ENCODE data around the gene AHSG.
"Not testable (repeated sequence)": the region's sequence is repeated elsewhere in the genome, so short reads cannot be mapped to it uniquely, and the experiment has no call there.

Gene AHSG

DNA sequence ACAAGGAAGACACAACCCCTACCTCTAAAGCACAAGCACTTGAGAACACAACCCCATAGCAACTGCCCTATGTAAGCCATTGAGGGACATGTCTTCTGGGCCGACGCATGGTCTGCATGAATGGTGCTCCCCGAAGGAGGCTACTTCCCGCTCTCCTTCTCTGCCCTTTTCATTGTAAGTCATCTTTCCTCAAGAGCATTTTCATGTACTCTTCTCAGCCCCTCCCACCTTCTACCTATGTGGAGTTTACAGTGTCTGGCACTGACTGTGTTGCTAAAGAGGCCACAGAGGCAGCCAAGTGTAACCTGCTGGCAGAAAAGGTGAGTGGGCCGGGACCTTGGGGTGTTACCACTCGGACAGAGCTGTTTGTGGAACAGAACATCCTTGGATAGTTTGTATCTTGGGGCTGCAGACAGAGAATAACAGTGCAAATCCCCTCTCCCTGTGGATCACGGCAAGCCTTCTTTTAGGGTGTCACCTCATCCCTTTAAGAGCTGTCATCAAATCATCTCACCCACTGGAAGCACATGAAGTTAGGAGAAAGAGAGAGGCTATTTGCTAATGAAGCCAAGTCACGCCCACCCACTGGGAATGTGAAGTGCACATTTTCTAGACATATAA lies 5.6 kb downstream of the AHSG start:
- Histone ChIP-seq H3K9me3 (ENCODE audit: control insufficient read depth, insufficient read depth, low read length) (no peaks in the 10 kb centered on the region), H3K9ac (ENCODE audit: low read depth, low read length) (no peak overlapping the region), H3K4me1 (ENCODE audit: insufficient read depth, low read length) (peaks cover 5% of the 10 kb centered on the region), H3K36me3 (ENCODE audit: insufficient read depth, low read length) (no peaks in the 10 kb centered on the region)

DNA sequence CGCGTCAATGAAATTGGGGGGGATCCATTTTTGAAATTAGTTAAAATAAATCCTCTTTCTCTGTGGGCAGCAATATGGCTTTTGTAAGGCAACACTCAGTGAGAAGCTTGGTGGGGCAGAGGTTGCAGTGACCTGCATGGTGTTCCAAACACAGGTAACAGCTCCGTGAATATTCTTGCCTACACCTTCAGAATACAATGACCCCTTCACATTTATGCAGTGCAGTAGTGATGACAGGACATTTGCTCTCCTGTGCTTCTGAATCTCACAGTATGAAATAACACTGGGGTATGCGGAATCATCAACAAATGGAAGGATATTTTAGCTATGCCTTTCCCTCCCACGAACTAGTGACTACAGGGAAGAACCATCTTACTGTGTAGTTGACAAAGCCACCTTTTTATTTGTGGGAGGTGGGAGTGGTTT lies 6.9 kb downstream of the AHSG start:
- H3K9ac ChIP-seq (ENCODE audit: low read depth, low read length) = no peak overlapping the region
- H3K4me1 ChIP-seq (ENCODE audit: insufficient read depth, low read length) = no peaks in the 10 kb centered on the region; the same call in 1 of the 2 replicates
- H3K36me3 ChIP-seq (ENCODE audit: insufficient read depth, low read length) = no peaks in the 10 kb centered on the region
- H3K9me3 ChIP-seq (ENCODE audit: control insufficient read depth, insufficient read depth, low read length) = no peaks in the 10 kb centered on the region

DNA sequence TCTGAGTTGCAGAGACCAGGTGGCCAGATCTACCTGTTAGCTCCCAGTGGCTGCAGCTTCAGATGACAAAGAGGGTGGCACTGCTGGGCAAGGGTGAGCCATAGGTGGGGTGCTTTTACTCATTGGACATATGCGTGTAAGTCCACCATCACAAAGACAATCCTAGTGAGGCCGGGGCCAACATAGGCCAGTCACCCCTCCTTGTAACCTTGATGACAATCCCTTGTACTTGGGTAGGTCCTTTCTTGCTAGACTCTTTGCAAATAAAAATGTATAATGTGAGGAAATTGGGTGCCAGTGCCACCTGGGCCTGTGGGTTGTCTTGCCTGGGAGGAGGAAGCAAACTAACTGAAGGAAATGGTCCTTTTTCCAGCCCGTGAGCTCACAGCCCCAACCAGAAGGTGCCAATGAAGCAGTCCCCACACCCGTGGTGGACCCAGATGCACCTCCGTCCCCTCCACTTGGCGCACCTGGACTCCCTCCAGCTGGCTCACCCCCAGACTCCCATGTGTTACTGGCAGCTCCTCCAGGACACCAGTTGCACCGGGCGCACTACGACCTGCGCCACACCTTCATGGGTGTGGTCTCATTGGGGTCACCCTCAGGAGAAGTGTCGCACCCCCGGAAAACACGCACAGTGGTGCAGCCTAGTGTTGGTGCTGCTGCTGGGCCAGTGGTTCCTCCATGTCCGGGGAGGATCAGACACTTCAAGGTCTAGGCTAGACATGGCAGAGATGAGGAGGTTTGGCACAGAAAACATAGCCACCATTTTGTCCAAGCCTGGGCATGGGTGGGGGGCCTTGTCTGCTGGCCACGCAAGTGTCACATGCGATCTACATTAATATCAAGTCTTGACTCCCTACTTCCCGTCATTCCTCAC lies 7.6 kb downstream of the AHSG start:
- Histone ChIP-seq H3K36me3 (ENCODE audit: insufficient read depth, low read length) (no peaks in the 10 kb centered on the region), H3K9me3 (ENCODE audit: control insufficient read depth, insufficient read depth, low read length) (no peaks in the 10 kb centered on the region), H3K9ac (ENCODE audit: low read depth, low read length) (no peak overlapping the region), H3K4me1 (ENCODE audit: insufficient read depth, low read length) (no peaks in the 10 kb centered on the region; the same call in 1 of the 2 replicates)

- no peaks in the 10 kb centered on the region; the same call in 1 of the 2 replicates for H3K4me1 ChIP-seq (ENCODE audit: insufficient read depth, low read length)
Measured at GRCh38 chr3:186621894-186622650, 9.2 kb downstream of the AHSG start.

GRCh38 chr3:186622651-186623310 lies 9.9 kb downstream of the AHSG start:
- H3K36me3 ChIP-seq (ENCODE audit: insufficient read depth, low read length) = peaks cover 4% of the 10 kb centered on the region; the same call in 1 of the 2 replicates
- H3K9ac ChIP-seq (ENCODE audit: low read depth, low read length) = no peak overlapping the region
- no peaks in the 10 kb centered on the region for H3K9me3 ChIP-seq (ENCODE audit: control insufficient read depth, insufficient read depth, low read length)
- H3K4me1 ChIP-seq (ENCODE audit: insufficient read depth, low read length) = no peaks in the 10 kb centered on the region

More at GRCh38 chr3:186621894-186622650, 9.2 kb downstream of the AHSG start:
- no peaks in the 10 kb centered on the region for H3K9me3 ChIP-seq (ENCODE audit: control insufficient read depth, insufficient read depth, low read length)
- H3K9ac ChIP-seq (ENCODE audit: low read depth, low read length) = no peak overlapping the region
- H3K36me3 ChIP-seq (ENCODE audit: insufficient read depth, low read length) = peaks cover 4% of the 10 kb centered on the region; the same call in 1 of the 2 replicates

DNA sequence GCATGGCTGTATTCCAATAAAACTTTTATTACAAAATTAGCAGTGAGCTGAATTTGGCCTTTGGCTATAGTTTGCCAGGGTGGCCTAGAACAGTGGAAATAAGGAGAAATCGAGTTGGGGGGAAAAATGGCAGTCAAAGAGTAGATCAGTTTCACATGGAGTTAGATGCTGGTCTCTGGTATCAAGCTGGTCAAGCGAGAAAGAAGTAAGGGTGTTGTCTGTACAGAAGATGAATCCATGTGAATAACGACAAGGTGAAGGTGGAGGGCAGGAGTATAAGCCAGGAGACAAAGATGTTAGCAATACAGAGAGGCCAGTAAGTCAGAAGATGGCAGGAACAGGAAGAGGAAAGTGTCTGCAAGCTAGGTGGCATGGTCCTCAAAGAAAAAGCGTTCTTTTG lies 11.7 kb downstream of the AHSG start:
- no peak overlapping the region for H3K9ac ChIP-seq (ENCODE audit: low read depth, low read length)
- no peaks in the 10 kb centered on the region for H3K4me1 ChIP-seq (ENCODE audit: insufficient read depth, low read length)
- peaks cover 4% of the 10 kb centered on the region; the same call in 1 of the 2 replicates for H3K36me3 ChIP-seq (ENCODE audit: insufficient read depth, low read length)
- no peaks in the 10 kb centered on the region for H3K9me3 ChIP-seq (ENCODE audit: control insufficient read depth, insufficient read depth, low read length)

- no peaks in the 10 kb centered on the region for H3K9me3 ChIP-seq (ENCODE audit: control insufficient read depth, insufficient read depth, low read length)
- no peaks in the 10 kb centered on the region for H3K4me1 ChIP-seq (ENCODE audit: insufficient read depth, low read length)
- H3K36me3 ChIP-seq (ENCODE audit: insufficient read depth, low read length) = peaks cover 4% of the 10 kb centered on the region; the same call in 1 of the 2 replicates
- no peak overlapping the region for H3K9ac ChIP-seq (ENCODE audit: low read depth, low read length)
Measured at GRCh38 chr3:186625600-186626042, 12.8 kb downstream of the AHSG start.

DNA sequence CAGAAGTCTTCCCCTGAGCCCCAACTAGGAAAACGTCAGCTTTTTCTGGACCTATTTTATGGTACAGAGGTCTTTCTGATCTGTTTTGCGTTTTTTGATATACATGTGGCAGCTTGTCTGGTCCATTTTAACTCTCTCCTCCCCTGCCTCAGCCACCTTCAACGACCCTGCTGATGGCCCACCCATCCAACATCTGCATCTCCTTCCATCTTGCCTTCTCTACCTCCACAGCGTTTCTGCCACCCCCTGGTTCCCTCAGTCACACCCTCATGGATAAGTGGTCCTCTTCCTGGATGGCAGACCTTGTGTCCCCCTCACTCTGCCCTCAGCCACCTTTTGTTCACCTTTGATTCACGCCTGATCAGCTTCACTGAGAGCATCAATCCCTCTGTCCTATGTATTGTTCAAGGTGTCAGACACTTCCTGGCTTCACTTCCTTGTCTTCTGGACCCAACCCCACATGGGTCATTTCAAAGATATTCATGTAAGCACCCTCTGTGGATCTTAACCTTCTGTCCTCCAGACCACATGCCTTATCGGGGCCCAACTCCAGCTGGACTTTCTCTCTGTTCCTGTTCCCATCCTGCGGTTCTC lies 13.5 kb downstream of the AHSG start:
- no peaks in the 10 kb centered on the region for H3K9me3 ChIP-seq (ENCODE audit: control insufficient read depth, insufficient read depth, low read length)
- H3K36me3 ChIP-seq (ENCODE audit: insufficient read depth, low read length) = peaks cover 4% of the 10 kb centered on the region; the same call in 1 of the 2 replicates
- H3K9ac ChIP-seq (ENCODE audit: low read depth, low read length) = no peak overlapping the region
- H3K4me1 ChIP-seq (ENCODE audit: insufficient read depth, low read length) = no peaks in the 10 kb centered on the region

DNA sequence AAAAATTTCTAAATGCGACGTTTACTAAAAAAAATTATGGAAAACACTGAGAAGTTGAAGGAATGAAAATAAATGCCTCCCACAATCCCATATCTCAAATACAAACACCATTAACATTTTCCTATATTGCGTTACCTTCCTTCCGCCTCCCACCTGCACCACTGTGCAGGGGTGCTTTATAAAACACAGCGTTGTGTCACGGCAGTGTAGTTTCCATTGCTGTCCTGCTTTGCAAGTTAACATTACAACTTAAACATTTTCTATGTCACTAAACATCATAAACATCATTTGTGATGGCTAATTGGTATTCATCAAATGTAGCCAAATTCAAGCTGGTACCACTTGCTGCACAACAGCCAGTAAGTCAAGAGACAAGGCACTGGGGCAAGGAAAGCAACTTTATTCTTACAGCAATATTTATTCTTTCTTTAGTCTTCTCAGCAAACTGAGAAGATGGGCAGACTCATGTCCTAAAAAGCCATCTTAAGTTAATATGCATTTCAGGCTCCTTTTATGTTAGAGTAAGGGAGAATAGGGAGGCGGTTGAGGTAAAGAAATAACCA lies 15.1 kb downstream of the AHSG start:
- H3K4me1 ChIP-seq (ENCODE audit: insufficient read depth, low read length) = no peaks in the 10 kb centered on the region
- H3K9ac ChIP-seq (ENCODE audit: low read depth, low read length) = no peak overlapping the region
- peaks cover 4% of the 10 kb centered on the region; the same call in 1 of the 2 replicates for H3K36me3 ChIP-seq (ENCODE audit: insufficient read depth, low read length)
- no peaks in the 10 kb centered on the region for H3K9me3 ChIP-seq (ENCODE audit: control insufficient read depth, insufficient read depth, low read length)

GRCh38 chr3:186628756-186629155 lies 15.9 kb downstream of the AHSG start:
- Histone ChIP-seq H3K9ac (ENCODE audit: low read depth, low read length) (no peak overlapping the region), H3K4me1 (ENCODE audit: insufficient read depth, low read length) (no peaks in the 10 kb centered on the region), H3K36me3 (ENCODE audit: insufficient read depth, low read length) (peaks cover 4% of the 10 kb centered on the region; the same call in 1 of the 2 replicates), H3K9me3 (ENCODE audit: control insufficient read depth, insufficient read depth, low read length) (no peaks in the 10 kb centered on the region)

GRCh38 chr3:186630950-186631641 lies 18.2 kb downstream of the AHSG start:
- Histone ChIP-seq H3K36me3 (ENCODE audit: insufficient read depth, low read length) (peaks cover 4% of the 10 kb centered on the region; the same call in 1 of the 2 replicates), H3K9ac (ENCODE audit: low read depth, low read length) (no peak overlapping the region), H3K4me1 (ENCODE audit: insufficient read depth, low read length) (no peaks in the 10 kb centered on the region), H3K9me3 (ENCODE audit: control insufficient read depth, insufficient read depth, low read length) (no peaks in the 10 kb centered on the region)

- no peaks in the 10 kb centered on the region for H3K4me1 ChIP-seq (ENCODE audit: insufficient read depth, low read length)
- no peak overlapping the region for H3K9ac ChIP-seq (ENCODE audit: low read depth, low read length)
- H3K9me3 ChIP-seq (ENCODE audit: control insufficient read depth, insufficient read depth, low read length) = no peaks in the 10 kb centered on the region
- H3K36me3 ChIP-seq (ENCODE audit: insufficient read depth, low read length) = no peaks in the 10 kb centered on the region
Measured at GRCh38 chr3:186633481-186633880, 20.6 kb downstream of the AHSG start.

GRCh38 chr3:186634207-186634606 lies 21.3 kb downstream of the AHSG start:
- H3K36me3 ChIP-seq (ENCODE audit: insufficient read depth, low read length); H3K4me1 ChIP-seq (ENCODE audit: insufficient read depth, low read length); H3K9ac ChIP-seq (ENCODE audit: low read depth, low read length); H3K9me3 ChIP-seq (ENCODE audit: control insufficient read depth, insufficient read depth, low read length): not testable (repeated sequence)

Data from ES-I3 (cell line).